ENCODE results near the gene FAM78B.

FAM78B gene

DNA sequence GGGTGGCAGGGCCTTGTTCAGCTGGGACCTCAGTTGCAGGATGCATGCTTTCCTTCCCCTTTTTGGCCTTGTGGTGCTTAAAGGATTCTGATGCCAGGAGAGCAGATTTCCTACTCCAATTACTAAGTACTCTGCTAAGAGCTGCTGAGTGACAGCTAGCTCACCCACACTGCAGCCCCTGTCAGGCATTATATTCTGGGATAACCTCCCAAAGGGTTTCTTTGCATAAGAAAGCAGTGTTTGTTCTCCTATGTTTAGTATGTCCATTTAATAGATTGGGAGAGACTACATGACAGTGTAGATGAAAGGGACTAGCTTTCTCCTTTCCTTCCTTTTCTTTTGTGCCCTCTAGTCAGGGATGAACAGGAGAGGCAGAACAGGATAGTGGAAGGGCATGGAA, 100.7 kb downstream of the FAM78B start:
- Histone ChIP-seq H3K27me3 (ENCODE audit: insufficient read depth, low read length) (no peaks in the 10 kb centered on the region), H3K4me3 (ENCODE audit: low read length) (no peak overlapping the region), H3K36me3 (ENCODE audit: insufficient read depth, low read length) (no peaks in the 10 kb centered on the region), H3K9me3 (ENCODE audit: low read length) (no peaks in the 10 kb centered on the region), H2AFZ (ENCODE audit: low read depth, low read length) (no peak overlapping the region), H3K4me1 (ENCODE audit: insufficient read depth, low read length) (no peaks in the 10 kb centered on the region)

DNA sequence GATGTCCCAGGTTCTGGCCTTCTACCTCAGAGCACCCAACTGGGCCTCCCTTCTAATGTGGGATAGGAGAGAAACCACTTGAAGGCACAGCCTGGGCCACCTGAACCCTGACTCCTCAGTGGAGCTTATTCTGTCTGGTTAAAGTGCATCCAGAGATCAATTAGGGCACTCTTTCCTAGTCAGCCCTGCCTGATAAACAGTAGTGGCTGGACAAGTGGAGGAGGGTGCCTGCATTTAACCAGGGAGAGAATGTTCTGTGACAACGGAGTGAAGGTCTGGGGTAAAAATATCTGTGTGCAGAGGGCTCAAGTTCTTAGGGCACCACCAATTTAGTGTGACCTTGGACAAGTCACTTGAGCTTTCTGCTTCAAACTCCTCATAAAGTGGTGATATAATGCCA, 101.8 kb downstream of the FAM78B start:
- Histone ChIP-seq H3K4me3 (ENCODE audit: low read length) (no peak overlapping the region), H3K4me1 (ENCODE audit: insufficient read depth, low read length) (no peaks in the 10 kb centered on the region), H3K27me3 (ENCODE audit: insufficient read depth, low read length) (no peaks in the 10 kb centered on the region), H2AFZ (ENCODE audit: low read depth, low read length) (no peak overlapping the region), H3K36me3 (ENCODE audit: insufficient read depth, low read length) (no peaks in the 10 kb centered on the region), H3K9me3 (ENCODE audit: low read length) (no peaks in the 10 kb centered on the region)

GRCh38 chr1:166064313-166064926, 102.4 kb downstream of the FAM78B start:
- Histone ChIP-seq H3K36me3 (ENCODE audit: insufficient read depth, low read length) (no peaks in the 10 kb centered on the region), H2AFZ (ENCODE audit: low read depth, low read length) (no peak overlapping the region), H3K4me3 (ENCODE audit: low read length) (no peak overlapping the region), H3K9me3 (ENCODE audit: low read length) (no peaks in the 10 kb centered on the region), H3K4me1 (ENCODE audit: insufficient read depth, low read length) (no peaks in the 10 kb centered on the region), H3K27me3 (ENCODE audit: insufficient read depth, low read length) (no peaks in the 10 kb centered on the region)

DNA sequence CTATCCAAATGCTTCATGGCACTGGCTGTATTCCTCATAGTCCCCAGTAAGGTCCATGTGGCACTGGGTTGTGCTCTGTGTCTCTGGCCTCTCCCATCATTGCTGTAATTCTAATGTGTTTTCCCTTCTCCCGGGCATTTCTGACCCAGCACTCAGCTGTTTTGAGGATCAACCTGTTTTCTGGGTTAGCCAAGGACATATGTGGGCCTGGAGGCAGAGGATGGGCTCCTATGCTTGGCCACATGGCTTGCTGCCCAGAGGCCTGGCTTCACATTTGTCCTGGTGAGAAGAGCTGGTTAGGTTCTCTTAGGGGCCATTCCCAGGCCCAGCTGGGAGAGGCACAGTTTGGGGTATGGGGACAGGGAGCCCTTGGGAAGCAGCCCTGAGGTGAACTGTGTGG, 103.1 kb downstream of the FAM78B start:
- H3K27me3 ChIP-seq (ENCODE audit: insufficient read depth, low read length), result no peaks in the 10 kb centered on the region
- H3K9me3 ChIP-seq (ENCODE audit: low read length), result no peaks in the 10 kb centered on the region
- H3K4me1 ChIP-seq (ENCODE audit: insufficient read depth, low read length), result no peaks in the 10 kb centered on the region
- no peak overlapping the region for H3K4me3 ChIP-seq (ENCODE audit: low read length)
- no peak overlapping the region for H2AFZ ChIP-seq (ENCODE audit: low read depth, low read length)
- H3K36me3 ChIP-seq (ENCODE audit: insufficient read depth, low read length), result no peaks in the 10 kb centered on the region

DNA sequence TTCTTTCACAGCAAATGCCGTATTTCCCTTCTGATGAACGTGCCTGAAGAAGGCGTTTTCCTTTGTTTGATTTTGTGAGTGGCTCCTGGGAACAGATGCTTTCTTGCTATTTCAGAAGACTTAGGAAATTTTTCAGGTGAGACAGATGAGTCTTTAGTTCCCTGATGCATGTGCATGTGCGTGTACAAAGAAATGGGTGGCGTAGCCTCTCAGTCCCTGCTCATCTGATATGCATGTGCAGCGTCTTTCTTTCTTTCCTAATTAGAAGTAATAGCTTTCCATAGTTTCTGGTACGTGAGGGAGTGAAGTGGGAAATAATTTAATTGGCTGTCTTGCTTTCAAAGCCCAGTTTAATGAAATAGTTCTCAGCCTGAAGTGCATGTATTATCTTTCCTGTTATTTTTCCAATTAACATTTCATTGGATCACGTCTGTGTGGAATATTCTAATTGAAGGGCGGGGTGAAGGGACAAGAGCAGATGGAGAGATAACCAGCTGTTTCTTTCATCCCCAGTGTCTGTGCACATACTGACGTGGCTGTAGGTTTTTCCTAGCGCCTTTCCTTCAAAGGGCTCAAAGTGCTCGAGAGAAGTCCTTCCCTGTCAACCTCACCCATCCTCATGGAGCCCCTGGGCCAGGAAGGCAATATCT, 104.3 kb downstream of the FAM78B start:
- Histone ChIP-seq H3K4me3 (ENCODE audit: low read length) (no peak overlapping the region), H3K4me1 (ENCODE audit: insufficient read depth, low read length) (no peaks in the 10 kb centered on the region), H3K36me3 (ENCODE audit: insufficient read depth, low read length) (no peaks in the 10 kb centered on the region), H2AFZ (ENCODE audit: low read depth, low read length) (no peak overlapping the region), H3K9me3 (ENCODE audit: low read length) (no peaks in the 10 kb centered on the region), H3K27me3 (ENCODE audit: insufficient read depth, low read length) (no peaks in the 10 kb centered on the region)

GRCh38 chr1:166057650-166058049, 109.2 kb downstream of the FAM78B start:
- H3K4me1 ChIP-seq (ENCODE audit: insufficient read depth, low read length), result no peaks in the 10 kb centered on the region
- H3K27me3 ChIP-seq (ENCODE audit: insufficient read depth, low read length), result no peaks in the 10 kb centered on the region
- H3K36me3 ChIP-seq (ENCODE audit: insufficient read depth, low read length), result no peaks in the 10 kb centered on the region
- H2AFZ ChIP-seq (ENCODE audit: low read depth, low read length), result no peak overlapping the region
- no peak overlapping the region for H3K4me3 ChIP-seq (ENCODE audit: low read length)
- H3K9me3 ChIP-seq (ENCODE audit: low read length), result no peaks in the 10 kb centered on the region

DNA sequence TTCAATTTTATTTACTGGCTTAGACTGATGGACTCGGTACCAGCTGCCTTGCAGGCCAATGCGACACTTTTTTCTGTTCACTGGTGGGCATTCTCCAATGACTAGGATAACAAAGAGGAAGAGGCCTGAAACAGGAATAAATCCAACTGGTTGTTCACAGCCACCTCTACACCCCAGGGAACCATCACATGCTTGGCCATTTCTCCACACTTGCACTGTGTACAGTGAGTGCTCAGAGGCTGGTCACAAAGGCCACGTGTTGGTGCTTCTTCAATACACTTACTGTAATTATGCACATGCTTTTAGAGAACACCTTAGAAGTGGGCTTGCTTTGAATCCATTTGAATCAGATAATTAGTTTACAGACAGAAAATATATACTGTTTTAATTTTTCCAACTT, 113.4 kb downstream of the FAM78B start:
- H2AFZ ChIP-seq (ENCODE audit: low read depth, low read length), result no peak overlapping the region
- no peaks in the 10 kb centered on the region for H3K9me3 ChIP-seq (ENCODE audit: low read length)
- no peaks in the 10 kb centered on the region for H3K27me3 ChIP-seq (ENCODE audit: insufficient read depth, low read length)
- H3K4me3 ChIP-seq (ENCODE audit: low read length), result no peak overlapping the region
- no peaks in the 10 kb centered on the region for H3K4me1 ChIP-seq (ENCODE audit: insufficient read depth, low read length)
- no peaks in the 10 kb centered on the region for H3K36me3 ChIP-seq (ENCODE audit: insufficient read depth, low read length)

- H3K27me3 ChIP-seq (ENCODE audit: insufficient read depth, low read length), result no peaks in the 10 kb centered on the region
- H3K9me3 ChIP-seq (ENCODE audit: low read length), result no peaks in the 10 kb centered on the region
- H3K4me3 ChIP-seq (ENCODE audit: low read length), result no peak overlapping the region
- H3K4me1 ChIP-seq (ENCODE audit: insufficient read depth, low read length), result no peaks in the 10 kb centered on the region
- H2AFZ ChIP-seq (ENCODE audit: low read depth, low read length), result no peak overlapping the region
- H3K36me3 ChIP-seq (ENCODE audit: insufficient read depth, low read length), result no peaks in the 10 kb centered on the region
Measured at GRCh38 chr1:166040202-166040997, 126.4 kb downstream of the FAM78B start.

- H3K4me1 ChIP-seq (ENCODE audit: insufficient read depth, low read length), result no peaks in the 10 kb centered on the region
- no peaks in the 10 kb centered on the region for H3K27me3 ChIP-seq (ENCODE audit: insufficient read depth, low read length)
- H2AFZ ChIP-seq (ENCODE audit: low read depth, low read length), result no peak overlapping the region
- no peak overlapping the region for H3K4me3 ChIP-seq (ENCODE audit: low read length)
- no peaks in the 10 kb centered on the region for H3K9me3 ChIP-seq (ENCODE audit: low read length)
- H3K36me3 ChIP-seq (ENCODE audit: insufficient read depth, low read length), result no peaks in the 10 kb centered on the region
Measured at GRCh38 chr1:166039436-166040201, 127.2 kb downstream of the FAM78B start.

- no peaks in the 10 kb centered on the region for H3K27me3 ChIP-seq (ENCODE audit: insufficient read depth, low read length)
- H3K9me3 ChIP-seq (ENCODE audit: low read length), result no peaks in the 10 kb centered on the region
- H3K4me3 ChIP-seq (ENCODE audit: low read length), result no peak overlapping the region
Measured at GRCh38 chr1:166036092-166036491, 130.7 kb downstream of the FAM78B start.

GRCh38 chr1:166032572-166033371, 134.0 kb downstream of the FAM78B start:
- H3K4me1 ChIP-seq (ENCODE audit: insufficient read depth, low read length), result no peaks in the 10 kb centered on the region
- no peak overlapping the region for H3K4me3 ChIP-seq (ENCODE audit: low read length)
- H3K9me3 ChIP-seq (ENCODE audit: low read length), result no peaks in the 10 kb centered on the region
- H3K27me3 ChIP-seq (ENCODE audit: insufficient read depth, low read length), result no peaks in the 10 kb centered on the region
- H3K36me3 ChIP-seq (ENCODE audit: insufficient read depth, low read length), result no peaks in the 10 kb centered on the region
- no peak overlapping the region for H2AFZ ChIP-seq (ENCODE audit: low read depth, low read length)

More at GRCh38 chr1:166036092-166036491, 130.7 kb downstream of the FAM78B start:
- H3K4me1 ChIP-seq (ENCODE audit: insufficient read depth, low read length), result no peaks in the 10 kb centered on the region
- no peak overlapping the region for H2AFZ ChIP-seq (ENCODE audit: low read depth, low read length)
- no peaks in the 10 kb centered on the region for H3K36me3 ChIP-seq (ENCODE audit: insufficient read depth, low read length)

GRCh38 chr1:166031932-166032571, 134.7 kb downstream of the FAM78B start:
- Histone ChIP-seq H3K27me3 (ENCODE audit: insufficient read depth, low read length) (peaks cover 2% of the 10 kb centered on the region), H3K4me1 (ENCODE audit: insufficient read depth, low read length) (no peaks in the 10 kb centered on the region), H2AFZ (ENCODE audit: low read depth, low read length) (no peak overlapping the region), H3K9me3 (ENCODE audit: low read length) (no peaks in the 10 kb centered on the region), H3K4me3 (ENCODE audit: low read length) (no peak overlapping the region), H3K36me3 (ENCODE audit: insufficient read depth, low read length) (no peaks in the 10 kb centered on the region)
